Globus pallidus (tissue), 1 donor: ENCODE data around the gene RERE.

Experiments used
- DNase-seq: peaks from one replicate; pipeline ENCODE4 v3.0.0-alpha.2; 2015; ENCODE audit warnings: low spot score

The RERE gene

GRCh38 chr1:8570465-8570864 is 247.0 kb downstream of the RERE start:
- DNase-seq, result no peak

DNA sequence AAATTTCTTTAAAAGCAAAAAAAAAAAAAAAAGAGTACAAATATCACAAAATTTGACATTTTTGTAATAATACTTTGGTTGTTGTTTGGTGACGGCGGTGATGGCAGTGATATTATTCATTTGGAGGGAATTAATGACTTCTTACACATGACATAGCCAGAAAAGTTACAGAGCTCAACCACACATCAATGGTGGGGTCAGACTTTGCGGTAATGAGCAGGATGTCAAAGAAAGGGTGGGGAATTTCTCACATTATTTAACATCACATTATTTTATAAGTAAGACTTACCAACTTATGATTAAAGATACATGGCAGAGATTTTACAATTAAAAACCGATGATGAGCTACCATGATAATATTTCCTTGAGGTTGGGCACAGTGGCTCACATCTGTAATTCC is 248.2 kb downstream of the RERE start:
- DNase-seq, result no peak

DNA sequence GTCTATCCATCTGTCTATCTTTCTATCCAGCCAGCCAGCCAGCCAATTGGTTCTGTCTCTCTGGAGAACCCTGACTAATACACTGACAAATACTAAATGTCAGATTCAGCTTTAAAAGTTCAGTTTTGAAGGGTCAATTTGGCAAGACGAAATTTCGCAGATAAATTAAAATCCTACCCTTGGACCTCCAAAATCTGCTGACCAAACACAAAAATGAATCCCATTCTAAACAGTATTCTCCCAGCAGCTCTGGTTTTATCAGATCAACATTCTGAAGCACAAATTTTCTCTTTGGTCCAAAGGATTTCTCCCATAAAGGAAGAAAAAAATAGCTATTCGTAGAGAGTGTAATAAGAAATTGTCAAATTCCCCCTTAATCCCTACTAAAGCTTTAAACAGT is 248.6 kb downstream of the RERE start:
- no peak for DNase-seq

DNA sequence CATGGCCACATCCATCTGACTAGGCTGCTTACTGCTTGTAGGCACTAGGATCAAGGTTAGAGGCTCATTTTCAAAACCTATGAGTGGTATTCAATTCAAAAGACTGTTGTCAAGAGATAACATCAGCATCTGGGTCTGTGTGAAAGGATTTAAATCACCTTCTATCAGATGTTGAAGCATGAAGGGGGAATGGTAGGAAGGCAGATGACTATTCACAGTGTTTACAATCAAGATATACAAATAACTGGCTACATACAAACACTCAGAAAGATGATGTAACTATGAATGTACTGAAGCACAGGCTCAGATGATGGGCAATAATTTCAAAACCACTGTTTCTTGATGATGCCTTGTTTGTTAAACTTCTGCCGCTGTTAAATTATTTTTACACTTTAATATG is 250.3 kb downstream of the RERE start:
- DNase-seq, result no peak

GRCh38 chr1:8565802-8566201 is 251.6 kb downstream of the RERE start:
- DNase-seq, result no peak

DNA sequence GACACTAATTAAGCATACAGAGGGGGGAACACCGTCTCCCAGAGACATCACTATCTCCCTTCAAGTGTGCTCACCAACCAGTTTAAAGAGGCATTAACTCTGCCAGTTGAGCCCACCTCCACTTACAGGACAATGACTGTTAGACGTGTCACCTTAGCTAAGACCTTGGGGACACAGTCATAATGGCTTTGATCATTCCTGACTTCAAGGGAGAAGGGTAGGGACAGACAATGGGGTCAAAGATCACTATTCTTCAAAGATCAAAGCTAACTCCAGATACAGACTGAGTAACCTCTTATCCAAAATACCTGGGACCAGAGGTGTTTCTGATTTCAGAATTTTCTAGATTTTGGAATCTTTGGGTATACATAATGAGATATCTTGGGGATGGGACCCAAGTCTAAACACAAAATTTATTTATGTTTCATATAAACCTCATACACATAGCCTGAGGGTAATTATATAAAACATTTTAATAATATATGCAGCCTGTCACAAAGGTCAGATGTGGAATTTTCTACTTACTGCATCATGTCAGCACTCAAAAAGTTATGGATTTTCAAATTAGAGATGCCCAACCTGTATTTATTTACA is 253.4 kb downstream of the RERE start:
- no peak for DNase-seq

- DNase-seq, result no peak
These were observed 254.3 kb downstream of the RERE start for GRCh38 chr1:8562881-8563865.

DNA sequence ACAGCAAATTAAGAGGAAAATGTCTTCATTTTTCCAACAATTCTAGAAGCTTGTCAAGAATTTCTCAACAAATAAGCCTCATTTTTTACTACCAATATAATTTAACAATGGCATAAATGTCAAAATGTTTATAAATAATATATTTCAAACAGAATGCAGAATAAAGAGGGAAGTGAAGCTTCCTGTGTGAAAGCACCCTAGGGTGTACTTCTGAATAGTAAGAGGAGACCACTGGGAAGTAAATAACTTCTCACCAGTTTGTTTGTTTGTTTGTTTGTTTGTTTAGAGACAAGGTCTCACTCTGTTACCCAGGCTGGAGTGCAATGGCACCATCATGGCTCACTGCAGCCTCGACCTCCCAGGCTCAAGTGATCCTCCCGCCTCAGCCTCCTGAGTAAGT is 255.2 kb downstream of the RERE start:
- no peak for DNase-seq

DNA sequence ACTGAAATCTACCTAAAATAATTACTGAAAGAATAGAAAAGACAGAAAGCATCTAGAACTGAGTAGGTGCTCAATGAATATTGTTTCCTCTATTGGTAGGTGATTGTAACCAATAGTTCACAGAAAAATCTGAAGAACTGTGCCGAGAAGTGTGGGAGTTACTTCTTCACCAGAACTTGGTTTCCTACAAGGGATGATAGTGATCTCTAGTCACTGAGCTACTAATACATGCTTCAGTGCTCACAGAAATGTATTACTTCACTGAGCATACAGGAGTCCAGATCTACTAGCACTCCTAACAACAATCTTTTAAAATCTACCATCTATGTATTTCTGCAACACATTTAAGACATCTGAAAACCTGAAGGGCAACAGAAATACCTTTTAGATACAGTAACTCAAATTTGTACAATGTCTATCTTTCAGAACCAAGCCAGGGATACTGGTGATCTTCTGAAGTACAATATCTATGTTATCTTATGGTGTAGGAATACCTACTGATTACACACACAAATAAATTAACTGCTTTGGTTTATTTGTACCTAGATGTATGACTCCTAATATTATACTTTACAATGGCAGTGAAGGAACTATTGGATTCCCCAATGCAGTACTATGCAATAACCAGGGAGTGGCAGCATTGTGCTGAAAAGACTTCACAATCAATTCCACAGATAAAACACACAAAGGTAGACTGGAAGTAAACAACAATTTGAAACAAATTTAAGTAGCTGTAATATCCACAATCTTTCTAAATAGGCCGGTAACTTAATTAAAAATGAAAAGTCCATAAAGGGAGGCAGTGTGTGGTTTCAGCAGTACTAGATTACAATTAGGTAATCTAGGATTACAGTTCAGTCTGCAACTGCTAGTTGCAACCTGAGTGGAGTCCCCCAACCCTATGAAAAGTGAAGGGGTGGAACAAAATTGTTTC is 256.6 kb downstream of the RERE start:
- DNase-seq, result peak; percentile 60

- DNase-seq, result no peak
These were observed 257.4 kb downstream of the RERE start for GRCh38 chr1:8560035-8560434.

- no peak for DNase-seq
These were observed 261.9 kb downstream of the RERE start for GRCh38 chr1:8555582-8555981.

- DNase-seq, result no peak
These were observed 262.4 kb downstream of the RERE start for GRCh38 chr1:8554956-8555534.

DNA sequence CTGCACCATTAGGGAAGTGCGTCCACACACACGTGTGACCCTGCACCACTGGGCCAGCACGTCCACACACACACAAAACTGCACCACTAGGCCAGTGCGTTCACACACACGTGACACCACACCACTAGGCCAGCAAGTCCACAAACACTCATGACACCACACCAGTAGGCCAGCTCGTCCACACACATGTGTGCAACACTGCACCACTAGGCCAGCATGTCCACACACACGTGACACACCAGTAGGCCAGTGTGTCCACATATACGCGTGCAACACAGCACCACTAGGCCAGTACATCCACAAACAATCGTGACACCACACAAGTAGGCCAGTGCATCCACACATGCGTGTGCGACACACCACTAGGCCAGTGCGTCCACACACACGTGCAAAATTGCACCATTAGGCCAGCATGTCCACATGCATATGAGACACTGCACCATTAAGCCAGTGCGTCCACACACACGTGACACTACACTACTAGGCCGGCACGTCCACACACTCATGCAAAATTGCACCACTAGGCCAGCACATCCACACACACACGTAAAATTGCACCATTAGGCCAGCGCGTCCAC is 264.5 kb downstream of the RERE start:
- DNase-seq, result no peak

GRCh38 chr1:8551613-8552489 is 265.6 kb downstream of the RERE start:
- DNase-seq, result no peak

DNA sequence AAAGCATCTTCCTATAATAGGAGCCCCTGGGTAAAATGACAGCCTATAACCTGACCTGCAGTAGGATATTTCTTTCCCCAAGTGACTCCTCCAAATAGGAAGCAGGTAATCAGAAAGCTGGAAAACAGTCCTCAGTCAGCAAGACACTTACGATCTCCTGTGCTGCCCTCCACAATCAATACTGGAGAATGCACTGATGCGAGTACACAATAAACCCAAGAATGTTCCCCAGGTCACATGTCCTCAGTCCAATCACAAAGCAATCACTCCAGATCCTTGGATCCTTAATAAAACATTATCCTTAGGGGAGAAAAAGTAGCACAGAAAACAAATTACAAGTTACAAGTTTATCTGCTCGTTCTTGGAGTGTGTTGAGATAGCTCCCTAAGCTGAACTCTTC is 266.4 kb downstream of the RERE start:
- no peak for DNase-seq

GRCh38 chr1:8547791-8548190 is 269.6 kb downstream of the RERE start:
- no peak for DNase-seq

GRCh38 chr1:8545078-8545477 is 272.4 kb downstream of the RERE start:
- no peak for DNase-seq

GRCh38 chr1:8544644-8545043 is 272.8 kb downstream of the RERE start:
- DNase-seq, result no peak

GRCh38 chr1:8543965-8544364 is 273.5 kb downstream of the RERE start:
- no peak for DNase-seq

GRCh38 chr1:8541961-8542521 is 275.4 kb downstream of the RERE start:
- DNase-seq, result no peak
